HepG2 (cell line): ENCODE results near the gene OLR1. TPM values are rescaled to one million over a fixed set of nuclear protein-coding genes. Genes with fewer than 3 reads are reported as not detected.

Experiments
- ARHGAP35 ChIP-seq: sonication (generic); formaldehyde crosslinking; IDR thresholded peaks from 2 replicates; pipeline ENCODE4 v1.9.0; 2022; ENCODE audit warnings: mild to moderate bottlenecking, inconsistent platforms, moderate library complexity, missing genetic modification reagents, borderline replicate concordance
- ATRX ChIP-seq: sonication (generic); formaldehyde crosslinking; IDR thresholded peaks from 2 replicates; pipeline ENCODE4 v1.4.0; 2020; ENCODE audit warnings: missing genetic modification reagents, borderline replicate concordance
- CCAR2 ChIP-seq: fragments of 200-400 bp; formaldehyde crosslinking; optimal IDR thresholded peaks from 2 replicates; pipeline ENCODE3; 2018; ENCODE audit warnings: low read depth, mild to moderate bottlenecking, low read length, moderate library complexity
- HES4 ChIP-seq: sonication (generic); formaldehyde crosslinking; IDR thresholded peaks from 2 replicates; pipeline ENCODE4 v1.9.0; 2021; ENCODE audit warnings: mild to moderate bottlenecking, missing genetic modification reagents, borderline replicate concordance
- ISX ChIP-seq: sonication (generic); formaldehyde crosslinking; conservative IDR thresholded peaks from 2 replicates; pipeline ENCODE4 v1.5.0; 2020; ENCODE audit warnings: missing genetic modification reagents
- MAFG ChIP-seq: sonication (generic); formaldehyde crosslinking; IDR thresholded peaks from 2 replicates; pipeline ENCODE4 v1.5.1; 2020; ENCODE audit warnings: mild to moderate bottlenecking, missing genetic modification reagents
- SMAD3 ChIP-seq: sonication (generic); formaldehyde crosslinking; IDR thresholded peaks from 2 replicates; pipeline ENCODE4 v1.4.0; 2020; ENCODE audit warnings: missing genetic modification reagents
- SYNCRIP ChIP-seq: fragments of 200-400 bp; formaldehyde crosslinking; IDR thresholded peaks from 2 replicates; pipeline ENCODE4 v1.6.1; 2018; ENCODE audit warnings: mild to moderate bottlenecking, low read depth, low read length; ENCODE audit not compliant: insufficient read depth
- ZMYM4 ChIP-seq: sonication (generic); formaldehyde crosslinking; IDR thresholded peaks from 2 replicates; pipeline ENCODE4 v1.8.1; 2023; ENCODE audit warnings: mild to moderate bottlenecking, missing genetic modification reagents
- ZNF12 ChIP-seq: sonication (generic); formaldehyde crosslinking; IDR thresholded peaks from 2 replicates; pipeline ENCODE4 v1.5.0; 2020; ENCODE audit warnings: missing genetic modification reagents
- ZNF33B ChIP-seq: sonication (generic); formaldehyde crosslinking; IDR thresholded peaks from 2 replicates; pipeline ENCODE4 v1.5.1; 2020; ENCODE audit warnings: mild to moderate bottlenecking, missing genetic modification reagents
- ZNF343 ChIP-seq: sonication (generic); formaldehyde crosslinking; IDR thresholded peaks from 2 replicates; pipeline ENCODE4 v1.4.0; 2020; ENCODE audit warnings: mild to moderate bottlenecking, missing genetic modification reagents
- polyA plus RNA-seq, 8 experiments: library from polyadenylated mRNA; depleted of rRNA in 3 of 8; stranded (reverse) in 7 of 8; unstranded in 1 of 8; fragments of >200 nt; fragmentation: Illumina TruSeq in 4 of 8; extraction: Trizol in 4 of 8; gene quantifications; 2 replicates each; pipeline versions ENCODE4 v1.2.1 to v1.2.3, GENCODE V29; 2011 to 2016; ENCODE audit warnings: low read depth in 4 of 8, missing spikeins in 1 of 8, mixed read lengths in 1 of 8; ENCODE audit not compliant: insufficient read depth in 1 of 8
- total RNA-seq, 5 experiments: library from RNA; depleted of rRNA; stranded (reverse); fragments of >200 nt; fragmentation: Illumina TruSeq; extraction: Trizol; gene quantifications; 2 replicates each; pipeline ENCODE4 v1.2.3, GENCODE V29; 2016; ENCODE audit warnings: low read depth in 1 of 5
- TF ChIP-seq, protein P1 (sequence below): sonication (generic); formaldehyde crosslinking; IDR thresholded peaks from 2 replicates; pipeline ENCODE4 v1.4.0; 2020; ENCODE audit warnings: missing genetic modification reagents
- TF ChIP-seq, protein P2 (sequence below): sonication (generic); formaldehyde crosslinking; IDR thresholded peaks from 2 replicates; pipeline ENCODE4 v1.5.0; 2020; ENCODE audit warnings: missing genetic modification reagents
- TF ChIP-seq, protein P3 (sequence below): sonication (generic); formaldehyde crosslinking; conservative IDR thresholded peaks from 2 replicates; pipeline ENCODE4 v1.5.0; 2020; ENCODE audit warnings: missing genetic modification reagents
- TF ChIP-seq, protein P4 (sequence below): fragments of 450-650 bp; IDR thresholded peaks from 2 replicates; pipeline ENCODE4 v1.6.1; 2017
- TF ChIP-seq, protein P5 (sequence below): sonication (generic); formaldehyde crosslinking; IDR thresholded peaks from 2 replicates; pipeline ENCODE4 v1.4.0; 2020; ENCODE audit warnings: missing genetic modification reagents, low read depth, mild to moderate bottlenecking, borderline replicate concordance
- TF ChIP-seq, protein P6 (sequence below): sonication (generic); formaldehyde crosslinking; IDR thresholded peaks from 2 replicates; pipeline ENCODE4 v1.4.0; 2020; ENCODE audit warnings: low read depth, missing genetic modification reagents

The OLR1 gene
- total and polyA plus RNA-seq, 2 of the 13 experiments (the other 11 are each of a cell fraction or from before 2014, with no cell fraction given): not detected

DNA sequence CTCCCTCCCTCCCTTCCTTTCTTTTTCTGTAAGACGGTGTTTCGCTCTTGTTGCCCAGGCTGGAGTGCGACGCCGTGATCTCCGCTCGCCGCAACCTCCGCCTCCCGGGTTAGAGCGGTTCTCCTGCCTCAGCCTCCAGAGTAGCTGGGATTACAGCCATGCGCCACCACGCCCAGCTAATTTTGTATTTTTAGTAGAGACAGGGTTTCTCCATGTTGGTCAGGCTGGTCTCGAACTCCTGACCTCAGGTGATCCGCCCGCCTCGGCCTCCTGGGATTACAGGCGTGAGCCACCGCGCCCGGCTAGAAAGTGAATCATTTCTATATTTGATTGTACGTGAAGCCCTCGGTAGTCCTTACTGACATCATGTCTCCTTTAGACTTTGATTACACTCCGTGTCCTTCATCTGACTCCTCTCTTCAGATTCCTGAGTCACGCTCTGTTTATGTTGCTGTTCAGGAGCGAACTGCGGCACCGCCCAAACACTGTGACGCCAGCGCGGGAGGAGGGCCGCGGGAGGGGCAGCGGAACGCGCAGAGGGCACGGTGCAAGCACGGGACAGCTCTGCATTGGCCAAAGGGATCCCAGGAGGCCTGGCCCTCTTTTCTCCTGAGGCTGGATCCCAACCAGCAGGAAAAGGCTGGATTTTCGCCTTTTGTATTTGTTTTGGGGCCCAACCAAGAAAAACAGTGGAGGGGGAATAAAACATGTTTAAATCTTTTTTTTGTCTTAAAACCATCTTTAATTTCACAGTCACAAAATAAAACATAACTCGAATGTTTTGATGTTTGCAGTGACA, 40.2 kb upstream of the OLR1 start (continued):
- TF ChIP-seq ZNF343 (CRISPR knock-in tag) (no peak), ARHGAP35 (CRISPR knock-in tag) (no peak), MAFG (CRISPR knock-in tag) (no peak), ZNF33B (CRISPR knock-in tag) (no peak), ZMYM4 (CRISPR knock-in tag) (peak; percentile 35; the same call in 1 of the 2 replicates), CCAR2 (no peak), ATRX (CRISPR knock-in tag) (no peak), HES4 (CRISPR knock-in tag) (no peak), SMAD3 (CRISPR knock-in tag) (peak; percentile 71; the same call in 1 of the 2 replicates), SYNCRIP (no peak), ISX (no peak), ZNF12 (CRISPR knock-in tag) (0 out of 2 replicates have a peak, but pooled peaks have one; percentile 8)
- TF ChIP-seq, protein P1, sequence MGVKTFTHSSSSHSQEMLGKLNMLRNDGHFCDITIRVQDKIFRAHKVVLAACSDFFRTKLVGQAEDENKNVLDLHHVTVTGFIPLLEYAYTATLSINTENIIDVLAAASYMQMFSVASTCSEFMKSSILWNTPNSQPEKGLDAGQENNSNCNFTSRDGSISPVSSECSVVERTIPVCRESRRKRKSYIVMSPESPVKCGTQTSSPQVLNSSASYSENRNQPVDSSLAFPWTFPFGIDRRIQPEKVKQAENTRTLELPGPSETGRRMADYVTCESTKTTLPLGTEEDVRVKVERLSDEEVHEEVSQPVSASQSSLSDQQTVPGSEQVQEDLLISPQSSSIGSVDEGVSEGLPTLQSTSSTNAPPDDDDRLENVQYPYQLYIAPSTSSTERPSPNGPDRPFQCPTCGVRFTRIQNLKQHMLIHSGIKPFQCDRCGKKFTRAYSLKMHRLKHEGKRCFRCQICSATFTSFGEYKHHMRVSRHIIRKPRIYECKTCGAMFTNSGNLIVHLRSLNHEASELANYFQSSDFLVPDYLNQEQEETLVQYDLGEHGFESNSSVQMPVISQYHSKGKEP (CRISPR knock-in tag): no peak
- TF ChIP-seq, protein P2, sequence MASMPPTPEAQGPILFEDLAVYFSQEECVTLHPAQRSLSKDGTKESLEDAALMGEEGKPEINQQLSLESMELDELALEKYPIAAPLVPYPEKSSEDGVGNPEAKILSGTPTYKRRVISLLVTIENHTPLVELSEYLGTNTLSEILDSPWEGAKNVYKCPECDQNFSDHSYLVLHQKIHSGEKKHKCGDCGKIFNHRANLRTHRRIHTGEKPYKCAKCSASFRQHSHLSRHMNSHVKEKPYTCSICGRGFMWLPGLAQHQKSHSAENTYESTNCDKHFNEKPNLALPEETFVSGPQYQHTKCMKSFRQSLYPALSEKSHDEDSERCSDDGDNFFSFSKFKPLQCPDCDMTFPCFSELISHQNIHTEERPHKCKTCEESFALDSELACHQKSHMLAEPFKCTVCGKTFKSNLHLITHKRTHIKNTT (CRISPR knock-in tag): no peak
- TF ChIP-seq, protein P3, sequence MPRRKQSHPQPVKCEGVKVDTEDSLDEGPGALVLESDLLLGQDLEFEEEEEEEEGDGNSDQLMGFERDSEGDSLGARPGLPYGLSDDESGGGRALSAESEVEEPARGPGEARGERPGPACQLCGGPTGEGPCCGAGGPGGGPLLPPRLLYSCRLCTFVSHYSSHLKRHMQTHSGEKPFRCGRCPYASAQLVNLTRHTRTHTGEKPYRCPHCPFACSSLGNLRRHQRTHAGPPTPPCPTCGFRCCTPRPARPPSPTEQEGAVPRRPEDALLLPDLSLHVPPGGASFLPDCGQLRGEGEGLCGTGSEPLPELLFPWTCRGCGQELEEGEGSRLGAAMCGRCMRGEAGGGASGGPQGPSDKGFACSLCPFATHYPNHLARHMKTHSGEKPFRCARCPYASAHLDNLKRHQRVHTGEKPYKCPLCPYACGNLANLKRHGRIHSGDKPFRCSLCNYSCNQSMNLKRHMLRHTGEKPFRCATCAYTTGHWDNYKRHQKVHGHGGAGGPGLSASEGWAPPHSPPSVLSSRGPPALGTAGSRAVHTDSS: no peak
- TF ChIP-seq, protein P4, sequence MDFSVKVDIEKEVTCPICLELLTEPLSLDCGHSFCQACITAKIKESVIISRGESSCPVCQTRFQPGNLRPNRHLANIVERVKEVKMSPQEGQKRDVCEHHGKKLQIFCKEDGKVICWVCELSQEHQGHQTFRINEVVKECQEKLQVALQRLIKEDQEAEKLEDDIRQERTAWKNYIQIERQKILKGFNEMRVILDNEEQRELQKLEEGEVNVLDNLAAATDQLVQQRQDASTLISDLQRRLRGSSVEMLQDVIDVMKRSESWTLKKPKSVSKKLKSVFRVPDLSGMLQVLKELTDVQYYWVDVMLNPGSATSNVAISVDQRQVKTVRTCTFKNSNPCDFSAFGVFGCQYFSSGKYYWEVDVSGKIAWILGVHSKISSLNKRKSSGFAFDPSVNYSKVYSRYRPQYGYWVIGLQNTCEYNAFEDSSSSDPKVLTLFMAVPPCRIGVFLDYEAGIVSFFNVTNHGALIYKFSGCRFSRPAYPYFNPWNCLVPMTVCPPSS: no peak
- TF ChIP-seq, protein P5, sequence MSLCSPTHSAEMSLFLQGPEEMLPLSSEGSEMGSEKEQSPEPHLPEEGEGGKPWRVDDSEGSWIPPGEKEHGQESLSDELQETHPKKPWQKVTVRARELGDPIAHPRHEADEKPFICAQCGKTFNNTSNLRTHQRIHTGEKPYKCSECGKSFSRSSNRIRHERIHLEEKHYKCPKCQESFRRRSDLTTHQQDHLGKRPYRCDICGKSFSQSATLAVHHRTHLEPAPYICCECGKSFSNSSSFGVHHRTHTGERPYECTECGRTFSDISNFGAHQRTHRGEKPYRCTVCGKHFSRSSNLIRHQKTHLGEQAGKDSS (CRISPR knock-in tag): no peak
- TF ChIP-seq, protein P6, sequence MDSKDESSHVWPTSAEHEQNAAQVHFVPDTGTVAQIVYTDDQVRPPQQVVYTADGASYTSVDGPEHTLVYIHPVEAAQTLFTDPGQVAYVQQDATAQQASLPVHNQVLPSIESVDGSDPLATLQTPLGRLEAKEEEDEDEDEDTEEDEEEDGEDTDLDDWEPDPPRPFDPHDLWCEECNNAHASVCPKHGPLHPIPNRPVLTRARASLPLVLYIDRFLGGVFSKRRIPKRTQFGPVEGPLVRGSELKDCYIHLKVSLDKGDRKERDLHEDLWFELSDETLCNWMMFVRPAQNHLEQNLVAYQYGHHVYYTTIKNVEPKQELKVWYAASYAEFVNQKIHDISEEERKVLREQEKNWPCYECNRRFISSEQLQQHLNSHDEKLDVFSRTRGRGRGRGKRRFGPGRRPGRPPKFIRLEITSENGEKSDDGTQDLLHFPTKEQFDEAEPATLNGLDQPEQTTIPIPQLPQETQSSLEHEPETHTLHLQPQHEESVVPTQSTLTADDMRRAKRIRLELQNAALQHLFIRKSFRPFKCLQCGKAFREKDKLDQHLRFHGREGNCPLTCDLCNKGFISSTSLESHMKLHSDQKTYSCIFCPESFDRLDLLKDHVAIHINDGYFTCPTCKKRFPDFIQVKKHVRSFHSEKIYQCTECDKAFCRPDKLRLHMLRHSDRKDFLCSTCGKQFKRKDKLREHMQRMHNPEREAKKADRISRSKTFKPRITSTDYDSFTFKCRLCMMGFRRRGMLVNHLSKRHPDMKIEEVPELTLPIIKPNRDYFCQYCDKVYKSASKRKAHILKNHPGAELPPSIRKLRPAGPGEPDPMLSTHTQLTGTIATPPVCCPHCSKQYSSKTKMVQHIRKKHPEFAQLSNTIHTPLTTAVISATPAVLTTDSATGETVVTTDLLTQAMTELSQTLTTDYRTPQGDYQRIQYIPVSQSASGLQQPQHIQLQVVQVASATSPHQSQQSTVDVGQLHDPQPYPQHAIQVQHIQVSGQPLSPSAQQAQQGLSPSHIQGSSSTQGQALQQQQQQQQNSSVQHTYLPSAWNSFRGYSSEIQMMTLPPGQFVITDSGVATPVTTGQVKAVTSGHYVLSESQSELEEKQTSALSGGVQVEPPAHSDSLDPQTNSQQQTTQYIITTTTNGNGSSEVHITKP (CRISPR knock-in tag): no peak
